Loucy (cell line): ENCODE data around the gene FCGR3B.
"Not testable (repeated sequence)": the region's sequence is repeated elsewhere in the genome, so short reads cannot be mapped to it uniquely, and the experiment has no call there.

ENCODE experiments used
- H2AFZ ChIP-seq: fragments of 200-600 bp; sonication (generic); 2 replicates; pipeline ENCODE4 v1.6.0; 2016; ENCODE audit warnings: antibody characterized with exemption, mild to moderate bottlenecking, low read length, moderate library complexity
- H3F3A ChIP-seq: fragments of 200-600 bp; 2 replicates; pipeline ENCODE4 v1.6.0; 2016; ENCODE audit warnings: antibody characterized with exemption, low read depth, mild to moderate bottlenecking
- H3K27me3 ChIP-seq: fragments of 200-600 bp; sonication (generic); 2 replicates; pipeline ENCODE4 v1.6.1; 2014; ENCODE audit warnings: low read length, mild to moderate bottlenecking; ENCODE audit not compliant: insufficient read depth, poor library complexity, severe bottlenecking
- H3K36me3 ChIP-seq: fragments of 200-600 bp; sonication (generic); 2 replicates; pipeline ENCODE4 v1.6.1; 2016; ENCODE audit warnings: low read length; ENCODE audit not compliant: insufficient read depth
- H3K4me1 ChIP-seq: fragments of 200-600 bp; sonication (generic); 2 replicates; pipeline ENCODE4 v1.5.1; 2014; ENCODE audit warnings: low read length, mild to moderate bottlenecking; ENCODE audit not compliant: insufficient read depth, poor library complexity, severe bottlenecking
- H3K4me2 ChIP-seq: fragments of 200-600 bp; sonication (generic); 2 replicates; pipeline ENCODE4 v1.6.0; 2014; ENCODE audit warnings: antibody characterized with exemption, low read length, low read depth, mild to moderate bottlenecking; ENCODE audit not compliant: poor library complexity, severe bottlenecking
- H3K4me3 ChIP-seq: fragments of 200-600 bp; sonication (generic); 2 replicates; pipeline ENCODE4 v1.5.1; 2014; ENCODE audit warnings: low read length, mild to moderate bottlenecking, mixed read lengths; ENCODE audit not compliant: poor library complexity, severe bottlenecking
- H3K79me2 ChIP-seq: fragments of 200-600 bp; sonication (generic); 2 replicates; pipeline ENCODE4 v1.6.1; 2014; ENCODE audit warnings: low read length; ENCODE audit not compliant: insufficient read depth
- H3K9ac ChIP-seq: fragments of 200-600 bp; sonication (generic); 2 replicates; pipeline ENCODE4 v1.6.0; 2014; ENCODE audit warnings: mild to moderate bottlenecking, low read depth, low read length, moderate library complexity; ENCODE audit not compliant: poor library complexity, severe bottlenecking
- H3K9me2 ChIP-seq: fragments of 200-600 bp; sonication (generic); replicated peaks from 2 replicates; pipeline ENCODE4 v1.6.1; 2016; ENCODE audit warnings: low read depth, low read length, mixed read lengths
- H3K9me3 ChIP-seq: fragments of 200-600 bp; sonication (generic); 2 replicates; pipeline ENCODE4 v1.6.1; 2014; ENCODE audit warnings: mild to moderate bottlenecking, antibody characterized with exemption, low read length, low read depth; ENCODE audit not compliant: insufficient read depth
- H4K20me1 ChIP-seq: fragments of 200-600 bp; sonication (generic); 2 replicates; pipeline ENCODE4 v1.6.0; 2014; ENCODE audit warnings: antibody characterized with exemption, low read length, mild to moderate bottlenecking; ENCODE audit not compliant: insufficient read depth, poor library complexity, severe bottlenecking

The FCGR3B gene

DNA sequence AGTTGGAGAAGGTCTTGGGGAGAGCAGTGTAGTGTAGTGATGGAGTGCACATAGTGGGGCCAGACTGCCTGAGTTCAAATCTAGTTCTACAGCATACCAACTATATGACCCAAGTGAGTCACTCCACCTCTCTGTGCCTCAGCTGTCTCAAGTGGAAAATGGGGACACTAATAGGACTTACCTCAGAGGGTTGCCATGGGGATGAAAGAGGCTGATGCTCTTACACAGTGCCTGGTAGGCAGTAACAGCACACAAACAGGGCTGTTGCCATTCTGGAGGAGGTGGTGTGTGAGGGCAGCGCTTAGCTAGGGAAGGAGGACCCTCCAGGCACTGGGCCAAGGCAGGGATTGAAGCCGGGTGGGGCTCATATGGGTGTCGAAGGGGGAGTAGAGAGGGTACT, 43.5 kb upstream of the FCGR3B start:
- H3K79me2 ChIP-seq, H3F3A ChIP-seq, H2AFZ ChIP-seq, H3K4me2 ChIP-seq, H4K20me1 ChIP-seq, H3K4me1 ChIP-seq, H3K9me3 ChIP-seq, H3K9me2 ChIP-seq, H3K4me3 ChIP-seq, H3K27me3 ChIP-seq, H3K36me3 ChIP-seq, H3K9ac ChIP-seq: not testable (repeated sequence)

DNA sequence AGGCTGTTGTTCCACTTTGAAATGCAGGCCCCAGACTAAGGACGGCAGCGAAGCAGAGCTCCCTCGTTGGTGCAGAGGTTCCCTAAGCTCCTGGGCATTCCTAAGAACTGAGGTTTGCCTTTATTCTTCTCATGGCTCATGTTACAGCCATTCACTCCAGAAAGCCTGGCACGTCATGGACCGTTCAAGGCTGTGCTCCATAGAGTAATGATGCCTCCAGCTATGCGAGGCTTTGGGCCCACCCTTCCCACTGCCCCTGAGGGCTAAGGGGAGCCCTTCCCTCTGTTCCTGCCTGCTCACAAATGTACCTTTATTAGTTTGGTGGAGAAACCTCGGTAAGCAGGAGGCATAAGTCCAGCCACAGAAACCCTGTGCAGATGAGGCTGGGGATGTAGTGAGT, 42.5 kb upstream of the FCGR3B start:
- H3K4me3 ChIP-seq, H3K36me3 ChIP-seq, H3K4me2 ChIP-seq, H3K9me3 ChIP-seq, H3K27me3 ChIP-seq, H2AFZ ChIP-seq, H3K79me2 ChIP-seq, H4K20me1 ChIP-seq, H3F3A ChIP-seq, H3K4me1 ChIP-seq, H3K9ac ChIP-seq, H3K9me2 ChIP-seq: not testable (repeated sequence)

DNA sequence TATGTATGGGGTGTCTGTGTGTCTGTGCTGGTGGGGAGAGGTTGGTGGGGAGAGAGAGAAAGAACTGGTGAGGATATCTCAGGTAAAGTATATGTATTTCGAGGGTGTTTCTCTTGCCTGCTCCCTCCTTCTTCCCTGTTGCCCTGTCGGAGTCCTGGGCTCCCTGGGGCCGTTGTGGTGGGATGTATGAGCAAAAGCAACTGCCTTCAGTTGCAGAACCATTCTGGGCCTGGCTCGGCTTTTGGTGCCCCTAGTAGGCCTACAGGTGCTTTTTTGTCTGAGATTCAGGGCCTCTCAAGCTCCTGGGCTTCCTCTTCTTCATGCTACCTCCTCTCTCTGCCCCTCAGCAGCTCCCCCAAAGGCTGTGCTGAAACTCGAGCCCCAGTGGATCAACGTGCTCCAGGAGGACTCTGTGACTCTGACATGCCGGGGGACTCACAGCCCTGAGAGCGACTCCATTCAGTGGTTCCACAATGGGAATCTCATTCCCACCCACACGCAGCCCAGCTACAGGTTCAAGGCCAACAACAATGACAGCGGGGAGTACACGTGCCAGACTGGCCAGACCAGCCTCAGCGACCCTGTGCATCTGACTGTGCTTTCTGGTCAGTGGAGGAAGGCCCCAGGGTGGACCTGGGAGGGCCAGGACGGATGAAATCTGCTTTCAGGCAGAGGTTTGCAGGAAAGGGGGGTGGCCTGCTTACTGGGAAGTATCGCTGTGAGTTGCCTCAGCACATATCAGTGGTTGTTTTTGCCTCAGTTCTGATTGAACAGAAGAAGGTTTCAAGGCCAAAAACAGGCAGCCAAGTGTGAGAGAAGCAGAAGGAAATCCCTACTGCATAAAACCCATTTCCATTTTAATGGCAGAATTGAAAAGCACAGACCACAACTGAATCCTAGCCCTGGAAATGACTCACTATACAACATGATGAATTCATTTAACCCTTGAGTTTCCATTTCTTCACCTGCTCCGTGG, 40.4 kb upstream of the FCGR3B start:
- H3K79me2 ChIP-seq, H4K20me1 ChIP-seq, H3F3A ChIP-seq, H3K9me2 ChIP-seq, H3K4me1 ChIP-seq, H3K9me3 ChIP-seq, H3K36me3 ChIP-seq, H3K4me2 ChIP-seq, H3K9ac ChIP-seq, H3K27me3 ChIP-seq, H3K4me3 ChIP-seq: not testable (repeated sequence)
- 0 out of 2 replicates have a peak overlapping the region, but pooled peaks have one; percentile 3 for H2AFZ ChIP-seq

DNA sequence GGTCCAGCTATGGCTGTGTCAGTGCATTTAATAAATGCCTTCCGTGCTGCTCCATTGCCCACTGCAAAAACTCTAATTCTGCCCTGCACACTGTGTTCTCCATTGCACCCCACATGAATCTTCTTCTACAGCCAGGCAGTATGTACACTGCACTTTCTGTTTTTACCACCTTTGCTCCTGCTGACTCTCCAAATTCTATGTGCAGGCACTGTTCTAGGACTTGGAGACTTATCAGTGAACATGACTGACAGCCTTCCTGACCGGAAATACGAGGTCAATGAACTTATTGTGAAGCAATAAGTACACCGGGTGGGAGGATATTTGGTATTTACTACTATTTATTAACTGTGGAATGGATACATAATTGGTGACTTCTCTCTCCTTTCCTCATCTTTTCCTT, 33.7 kb upstream of the FCGR3B start:
- not testable (repeated sequence) for H4K20me1 ChIP-seq, H3K36me3 ChIP-seq, H3F3A ChIP-seq, H3K9me2 ChIP-seq, H3K4me2 ChIP-seq, H3K4me3 ChIP-seq, H3K9me3 ChIP-seq, H3K79me2 ChIP-seq, H3K9ac ChIP-seq, H3K27me3 ChIP-seq, H3K4me1 ChIP-seq, H2AFZ ChIP-seq

DNA sequence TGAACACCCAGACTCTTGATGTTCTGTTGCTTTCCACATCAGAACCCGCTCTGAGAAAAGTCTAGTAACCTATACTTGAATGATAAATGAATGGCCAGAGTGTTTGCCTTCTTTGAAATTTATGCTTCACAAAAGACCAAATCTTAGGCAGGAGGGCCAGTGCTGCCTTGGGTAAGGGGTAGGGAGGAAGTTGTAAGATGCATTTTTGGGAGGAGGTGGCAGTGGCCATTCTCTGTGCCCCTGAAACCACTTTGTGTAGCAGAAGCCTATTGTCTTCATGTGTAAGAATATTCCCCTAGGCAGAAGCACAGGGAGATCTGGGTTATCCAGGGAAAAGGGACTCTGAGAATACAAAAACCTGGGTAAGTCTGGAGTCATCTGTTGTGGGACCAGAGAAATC, 32.6 kb upstream of the FCGR3B start:
- not testable (repeated sequence) for H3K4me1 ChIP-seq, H3F3A ChIP-seq, H4K20me1 ChIP-seq, H3K9me2 ChIP-seq, H2AFZ ChIP-seq, H3K4me3 ChIP-seq, H3K79me2 ChIP-seq, H3K9ac ChIP-seq, H3K4me2 ChIP-seq, H3K9me3 ChIP-seq, H3K27me3 ChIP-seq, H3K36me3 ChIP-seq

DNA sequence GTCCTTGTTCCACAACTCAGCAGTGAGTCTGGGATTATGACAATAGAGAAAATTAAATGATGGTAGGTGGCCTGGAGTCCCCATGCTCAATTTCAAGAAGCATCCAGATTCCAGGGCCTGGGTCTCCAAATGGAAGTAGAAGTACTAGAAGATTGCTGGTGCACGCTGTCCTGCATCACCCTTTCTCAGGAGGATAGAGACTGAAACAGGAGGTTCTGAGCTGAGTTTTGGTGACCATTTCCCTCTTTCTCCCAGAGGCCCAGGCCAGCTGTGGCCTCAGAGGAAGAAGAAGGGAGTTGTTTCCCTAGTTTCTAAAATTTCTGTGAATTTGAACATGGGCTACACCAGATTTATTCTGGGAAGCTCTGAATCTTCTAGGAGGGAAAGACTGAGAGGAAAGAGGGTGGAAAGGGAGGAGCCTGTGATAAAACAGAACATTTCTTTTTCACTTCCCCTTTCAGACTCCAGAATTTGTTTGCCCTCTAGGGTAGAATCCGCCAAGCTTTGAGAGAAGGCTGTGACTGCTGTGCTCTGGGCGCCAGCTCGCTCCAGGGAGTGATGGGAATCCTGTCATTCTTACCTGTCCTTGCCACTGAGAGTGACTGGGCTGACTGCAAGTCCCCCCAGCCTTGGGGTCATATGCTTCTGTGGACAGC, 31.8 kb upstream of the FCGR3B start, which contains the start of gene FCGR2B:
Gene FCGR2B, plus strand, starts transcription at position 460 of the 656 bp plus-strand sequence. Its CDS starts 99 bp downstream, at position 559.
- not testable (repeated sequence) for H4K20me1 ChIP-seq, H3K4me2 ChIP-seq, H3K9me3 ChIP-seq, H3F3A ChIP-seq, H3K79me2 ChIP-seq, H3K36me3 ChIP-seq, H3K4me1 ChIP-seq, H3K4me3 ChIP-seq, H2AFZ ChIP-seq, H3K9ac ChIP-seq, H3K27me3 ChIP-seq, H3K9me2 ChIP-seq

DNA sequence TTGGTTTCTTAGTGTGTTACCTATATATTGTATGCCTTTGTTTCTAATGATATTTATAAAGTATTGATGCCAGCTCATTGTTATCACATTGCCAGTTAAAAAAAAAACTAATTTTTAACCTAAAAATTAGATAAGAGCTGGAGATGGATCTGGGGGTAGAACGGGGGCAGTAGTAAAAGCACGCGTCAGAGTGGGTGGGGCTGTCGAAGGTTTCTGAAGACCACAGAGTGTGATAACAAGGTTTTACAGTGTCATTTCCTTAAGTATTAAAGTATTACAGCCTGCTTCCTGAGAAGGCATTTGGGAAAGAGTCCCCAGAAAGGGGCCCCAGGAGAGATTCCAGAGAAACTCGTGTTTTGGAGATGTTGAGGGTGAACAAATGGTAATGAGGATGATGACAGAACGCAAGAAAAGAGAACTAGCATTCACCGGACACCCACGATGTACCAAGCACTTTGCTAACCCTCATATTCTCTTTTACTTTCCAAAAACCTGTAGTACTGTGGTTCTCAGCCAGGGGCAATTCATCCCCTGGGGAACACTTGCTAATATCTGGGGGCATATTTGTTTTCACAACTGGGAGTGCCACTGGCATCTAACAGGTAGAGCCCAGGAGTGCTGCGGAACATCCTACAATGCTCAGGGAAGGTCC, 30.8 kb upstream of the FCGR3B start:
- not testable (repeated sequence) for H4K20me1 ChIP-seq, H3K79me2 ChIP-seq, H3K4me3 ChIP-seq, H3K4me2 ChIP-seq, H3K9me2 ChIP-seq, H3K27me3 ChIP-seq, H3K9ac ChIP-seq, H3F3A ChIP-seq, H2AFZ ChIP-seq, H3K4me1 ChIP-seq, H3K36me3 ChIP-seq, H3K9me3 ChIP-seq
